ENCODE results near the gene KRT28.

Gene KRT28

DNA sequence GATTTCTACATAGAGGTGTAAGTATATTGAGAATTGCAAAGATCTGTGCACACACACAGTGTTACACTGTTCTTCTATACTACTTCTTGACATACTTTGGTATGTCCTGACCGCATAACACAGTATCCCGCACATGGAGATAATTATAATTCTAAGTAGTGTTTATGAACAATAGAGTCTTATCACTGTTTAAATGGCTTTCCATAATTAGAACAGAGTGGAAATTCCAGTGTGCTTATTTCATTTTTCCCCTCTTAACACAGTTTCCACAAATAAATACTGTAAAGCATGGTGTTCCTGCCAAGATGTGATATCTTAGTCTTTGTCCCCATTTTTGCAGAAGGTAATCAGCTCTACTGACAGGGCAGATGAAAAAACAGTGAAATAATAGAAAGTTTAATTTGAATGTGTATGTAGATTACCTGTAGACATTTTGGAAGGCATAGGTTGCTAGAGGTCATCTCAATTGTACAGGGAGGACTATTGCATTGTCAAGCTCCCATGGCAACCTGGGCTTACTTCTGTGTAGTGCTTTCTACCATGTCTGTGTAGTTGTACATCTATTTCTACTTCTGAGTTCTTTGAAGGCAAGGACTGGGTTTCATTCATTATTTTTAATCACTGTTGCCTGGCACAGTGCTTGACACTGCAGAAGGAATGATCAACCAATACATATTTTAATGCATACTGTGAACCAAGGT is 10.1 kb upstream of the KRT28 start:
- TF ChIP-seq REST (IDR thresholded peaks at IDR 0.05; ENCODE audit: insufficient read depth in 1 of 2, low read depth in 2 of 2, low read length in 2 of 2) (no peak), SIN3A (IDR thresholded peaks at IDR 0.05; ENCODE audit: borderline replicate concordance, insufficient read depth, low read length) (no peak), POLR2AphosphoS5 (IDR thresholded peaks at IDR 0.05; ENCODE audit: low read depth, low read length) (no peak), TAF1 (IDR thresholded peaks at IDR 0.05; ENCODE audit: borderline replicate concordance, insufficient read depth, low read length) (no peak), FOXP2 (optimal IDR thresholded peaks at IDR 0.05; ENCODE audit: borderline replicate concordance, extremely low read depth, extremely low read length, insufficient read depth) (no peak)

- TF ChIP-seq POLR2AphosphoS5 (IDR thresholded peaks at IDR 0.05; ENCODE audit: low read depth, low read length): no peak
- no peak for TF ChIP-seq TAF1 (IDR thresholded peaks at IDR 0.05; ENCODE audit: borderline replicate concordance, insufficient read depth, low read length)
- no peak for TF ChIP-seq SIN3A (IDR thresholded peaks at IDR 0.05; ENCODE audit: borderline replicate concordance, insufficient read depth, low read length)
- peak; percentile 48 to 91; a peak in 3 of 4 replicates for TF ChIP-seq REST (IDR thresholded peaks at IDR 0.05; ENCODE audit: insufficient read depth in 1 of 2, low read depth in 2 of 2, low read length in 2 of 2)
These were observed 6.4 kb upstream of the KRT28 start for GRCh38 chr17:40806131-40806530.

- TF ChIP-seq REST (IDR thresholded peaks at IDR 0.05; ENCODE audit: insufficient read depth in 1 of 2, low read depth in 2 of 2, low read length in 2 of 2): no peak
- peak; percentile 44 for TF ChIP-seq FOXP2 (optimal IDR thresholded peaks at IDR 0.05; ENCODE audit: borderline replicate concordance, extremely low read depth, extremely low read length, insufficient read depth)
These were observed 3.9 kb upstream of the KRT28 start for GRCh38 chr17:40803617-40804082.

GRCh38 chr17:40801157-40801556 is 1.4 kb upstream of the KRT28 start:
- TF ChIP-seq REST (IDR thresholded peaks at IDR 0.05; ENCODE audit: insufficient read depth in 1 of 2, low read depth in 2 of 2, low read length in 2 of 2) (no peak), POLR2AphosphoS5 (IDR thresholded peaks at IDR 0.05; ENCODE audit: low read depth, low read length) (no peak), TAF1 (IDR thresholded peaks at IDR 0.05; ENCODE audit: borderline replicate concordance, insufficient read depth, low read length) (no peak), FOXP2 (optimal IDR thresholded peaks at IDR 0.05; ENCODE audit: borderline replicate concordance, extremely low read depth, extremely low read length, insufficient read depth) (no peak), SIN3A (IDR thresholded peaks at IDR 0.05; ENCODE audit: borderline replicate concordance, insufficient read depth, low read length) (no peak)

- no peak for TF ChIP-seq TAF1 (IDR thresholded peaks at IDR 0.05; ENCODE audit: borderline replicate concordance, insufficient read depth, low read length)
- TF ChIP-seq FOXP2 (optimal IDR thresholded peaks at IDR 0.05; ENCODE audit: borderline replicate concordance, extremely low read depth, extremely low read length, insufficient read depth): no peak
- TF ChIP-seq SIN3A (IDR thresholded peaks at IDR 0.05; ENCODE audit: borderline replicate concordance, insufficient read depth, low read length): no peak
- no peak for TF ChIP-seq REST (IDR thresholded peaks at IDR 0.05; ENCODE audit: insufficient read depth in 1 of 2, low read depth in 2 of 2, low read length in 2 of 2)
- no peak for TF ChIP-seq POLR2AphosphoS5 (IDR thresholded peaks at IDR 0.05; ENCODE audit: low read depth, low read length)
These were observed 622 bp upstream of the KRT28 start for GRCh38 chr17:40800381-40800780.

Measured in PFSK-1 (cell line).